ENCODE results near the gene NFATC4. TPM values are rescaled to one million over a fixed set of nuclear protein-coding genes. Genes with fewer than 3 reads are reported as not detected.

The NFATC4 gene
- total RNA-seq, 1 experiment from 2014 or later: 39.3 TPM

DNA sequence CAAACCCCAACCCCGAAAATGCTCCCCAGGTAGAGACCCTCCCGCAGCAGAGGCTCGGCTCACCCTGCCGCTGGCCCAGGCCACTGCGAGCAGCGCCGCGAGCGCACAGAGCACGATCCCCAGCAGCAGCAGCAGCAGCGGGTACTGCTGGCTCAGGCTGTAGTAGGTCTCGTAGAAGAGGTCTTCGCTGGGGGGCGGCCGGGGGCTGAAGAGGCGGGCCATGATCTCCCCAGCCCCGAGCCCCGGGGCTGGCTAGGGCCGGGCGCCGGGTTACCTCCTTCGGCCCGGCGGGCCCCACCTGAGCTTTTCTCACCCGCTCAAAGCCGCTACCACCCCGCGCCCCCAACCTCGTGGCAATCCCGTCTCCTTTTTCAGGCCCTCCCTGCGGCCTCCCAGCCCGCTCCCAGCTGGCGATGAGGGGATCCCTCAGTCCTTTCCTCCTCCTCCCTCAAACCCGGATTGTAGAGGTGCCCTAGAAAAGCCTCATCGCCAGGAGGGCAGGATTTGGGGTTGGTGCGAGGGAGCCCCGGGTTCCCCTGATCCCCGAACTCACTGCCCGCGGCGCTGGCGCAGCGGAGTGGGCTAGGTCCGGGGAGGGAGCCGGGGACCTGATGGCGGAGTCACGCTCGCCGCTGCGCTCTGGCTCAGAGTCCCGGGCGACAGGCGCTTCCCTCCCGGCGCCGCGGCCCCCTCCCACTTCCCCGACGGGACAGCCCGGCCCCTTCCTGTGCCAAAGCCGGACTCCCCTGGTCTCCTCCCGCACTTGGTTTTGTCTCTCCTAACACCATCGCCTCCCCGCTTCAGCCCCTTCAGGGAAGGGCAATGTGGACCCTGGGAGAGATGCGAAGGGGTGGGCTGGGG, 33.3 kb upstream of the NFATC4 start, which contains the start of gene ADCY4:
ADCY4 (minus strand) TSS at position 641 of the 861 bp plus-strand sequence; CDS start at position 222, 419 bp downstream.
- Histone ChIP-seq H3K27ac (no peak within 1 kb of the TSS), H3K36me3 (no peaks in the 10 kb centered on the region), H3K4me1 (peaks cover 2% of the 10 kb centered on the region; the same call in 1 of the 2 replicates), H3K4me3 (peak within 1 kb of the TSS; percentile 5; the same call in 1 of the 2 replicates), H3K27me3 (peaks cover 7% of the 10 kb centered on the region; the same call in 1 of the 2 replicates), H3K9me3 (replicated peaks) (no peaks in the 10 kb centered on the region)
- no peak for DNase-seq

- Histone ChIP-seq H3K27ac (no peak overlapping the region), H3K4me3 (no peak overlapping the region), H3K9me3 (replicated peaks) (no peaks in the 10 kb centered on the region), H3K36me3 (no peaks in the 10 kb centered on the region), H3K27me3 (peaks cover 7% of the 10 kb centered on the region; the same call in 1 of the 2 replicates), H3K4me1 (peaks cover 2% of the 10 kb centered on the region; the same call in 1 of the 2 replicates)
- DNase-seq: no peak
These were observed 32.4 kb upstream of the NFATC4 start for GRCh38 chr14:24335461-24336171.

GRCh38 chr14:24337144-24337823, 30.7 kb upstream of the NFATC4 start:
- no peaks in the 10 kb centered on the region for H3K9me3 ChIP-seq (replicated peaks)
- no peak overlapping the region for H3K27ac ChIP-seq
- peaks cover 10% of the 10 kb centered on the region; the same call in 1 of the 2 replicates for H3K27me3 ChIP-seq
- no peak overlapping the region for H3K4me3 ChIP-seq
- H3K4me1 ChIP-seq: peaks cover 2% of the 10 kb centered on the region; the same call in 1 of the 2 replicates
- DNase-seq: no peak
- no peaks in the 10 kb centered on the region for H3K36me3 ChIP-seq

- H3K4me1 ChIP-seq: peaks cover 2% of the 10 kb centered on the region; the same call in 1 of the 2 replicates
- no peak for DNase-seq
- no peak overlapping the region for H3K27ac ChIP-seq
- H3K36me3 ChIP-seq: no peaks in the 10 kb centered on the region
- peaks cover 10% of the 10 kb centered on the region; the same call in 1 of the 2 replicates for H3K27me3 ChIP-seq
- H3K4me3 ChIP-seq: no peak overlapping the region
- H3K9me3 ChIP-seq (replicated peaks): no peaks in the 10 kb centered on the region
These were observed 30.2 kb upstream of the NFATC4 start for GRCh38 chr14:24337824-24338175.

DNA sequence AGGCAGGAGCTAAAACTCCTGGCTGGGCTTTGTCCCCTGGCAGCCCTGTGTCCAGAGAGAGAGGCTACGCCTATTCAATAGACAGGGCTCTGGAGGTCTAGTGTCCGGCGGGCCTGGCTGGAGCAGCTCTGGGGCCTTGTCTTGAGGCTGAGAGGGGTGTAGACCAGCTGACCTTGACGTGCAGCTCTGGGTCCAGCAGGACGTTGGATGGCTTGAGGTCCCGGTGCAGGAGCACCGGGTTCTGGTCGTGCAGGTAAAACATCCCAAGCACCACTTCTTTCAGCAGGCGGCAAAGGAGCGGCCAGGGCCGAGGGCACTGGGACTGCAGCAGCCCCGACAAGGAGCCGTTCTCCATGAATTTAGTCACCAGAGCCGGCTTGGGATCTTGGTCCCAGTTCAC, 29.1 kb upstream of the NFATC4 start:
- H3K4me3 ChIP-seq: no peak overlapping the region

DNA sequence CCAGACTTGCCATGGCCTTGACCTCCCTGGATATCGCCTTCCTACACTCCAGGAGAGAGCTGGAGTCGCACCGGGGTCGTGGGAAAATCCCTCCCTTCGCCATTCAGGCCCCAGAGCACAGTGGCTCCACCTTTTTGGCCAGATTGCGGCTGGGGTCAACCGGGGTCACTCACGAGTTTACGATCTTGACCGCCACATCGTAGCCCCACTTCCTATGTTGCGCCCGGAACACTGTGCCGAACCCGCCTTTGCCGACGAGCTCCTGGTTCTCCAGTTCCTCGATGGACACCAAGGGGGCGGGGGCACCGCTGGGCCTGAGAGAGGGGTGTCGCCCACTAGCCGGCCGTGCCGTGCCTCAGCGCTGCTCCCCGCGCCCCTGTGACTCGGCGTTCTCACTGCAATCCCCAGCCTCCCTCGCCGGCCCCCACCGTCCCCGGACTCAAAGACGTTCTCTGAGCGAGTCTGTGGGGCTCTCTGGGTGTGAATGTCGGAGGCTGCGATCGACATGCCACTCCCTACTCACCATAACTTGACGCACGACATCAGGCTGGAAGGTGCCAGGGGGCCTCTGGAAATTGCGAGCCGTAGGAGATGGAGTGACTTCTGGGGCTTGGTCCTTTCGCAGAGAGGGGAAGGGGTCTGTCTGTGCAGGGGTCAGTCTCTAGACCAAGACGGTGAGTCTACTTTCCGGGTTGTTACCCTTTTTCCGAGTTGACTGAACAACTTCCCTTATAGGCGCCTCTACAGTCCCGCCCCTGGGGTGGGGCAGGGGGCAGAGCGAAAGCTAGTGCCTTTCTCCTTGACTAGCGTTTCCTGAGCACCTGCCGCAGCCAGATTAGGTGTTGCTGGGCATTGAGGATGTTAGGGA, 28.5 kb upstream of the NFATC4 start, which contains the start of gene RIPK3:
RIPK3 (minus strand) TSS at position 708 of the 868 bp plus-strand sequence; CDS start at position 543, 165 bp downstream.
- Histone ChIP-seq H3K27ac (no peak within 1 kb of the TSS), H3K4me1 (no peaks in the 10 kb centered on the region), H3K9me3 (replicated peaks) (no peaks in the 10 kb centered on the region), H3K36me3 (no peaks in the 10 kb centered on the region), H3K4me3 (no peak within 1 kb of the TSS), H3K27me3 (peaks cover 7% of the 10 kb centered on the region; the same call in 1 of the 2 replicates)
- DNase-seq: no peak

More for the DNA sequence above, 29.1 kb upstream of the NFATC4 start:
- peaks cover 10% of the 10 kb centered on the region; the same call in 1 of the 2 replicates for H3K27me3 ChIP-seq
- DNase-seq: no peak
- H3K4me1 ChIP-seq: peaks cover under 1% of the 10 kb centered on the region; the same call in 1 of the 2 replicates
- no peaks in the 10 kb centered on the region for H3K36me3 ChIP-seq
- no peak overlapping the region for H3K27ac ChIP-seq
- no peaks in the 10 kb centered on the region for H3K9me3 ChIP-seq (replicated peaks)

- H3K27ac ChIP-seq: no peak overlapping the region
- H3K27me3 ChIP-seq: peaks cover 2% of the 10 kb centered on the region; the same call in 1 of the 2 replicates
These were observed 27.4 kb upstream of the NFATC4 start for GRCh38 chr14:24340606-24341005.

GRCh38 chr14:24342889-24343288, 25.1 kb upstream of the NFATC4 start:
- H3K4me3 ChIP-seq: no peak overlapping the region
- no peak overlapping the region for H3K27ac ChIP-seq
- no peaks in the 10 kb centered on the region for H3K36me3 ChIP-seq
- H3K4me1 ChIP-seq: no peaks in the 10 kb centered on the region
- H3K9me3 ChIP-seq (replicated peaks): no peaks in the 10 kb centered on the region
- DNase-seq: no peak
- H3K27me3 ChIP-seq: peaks cover 2% of the 10 kb centered on the region; the same call in 1 of the 2 replicates

More at GRCh38 chr14:24340606-24341005, 27.4 kb upstream of the NFATC4 start:
- Histone ChIP-seq H3K4me3 (no peak overlapping the region), H3K4me1 (no peaks in the 10 kb centered on the region), H3K36me3 (no peaks in the 10 kb centered on the region), H3K9me3 (replicated peaks) (no peaks in the 10 kb centered on the region)
- DNase-seq: no peak

DNA sequence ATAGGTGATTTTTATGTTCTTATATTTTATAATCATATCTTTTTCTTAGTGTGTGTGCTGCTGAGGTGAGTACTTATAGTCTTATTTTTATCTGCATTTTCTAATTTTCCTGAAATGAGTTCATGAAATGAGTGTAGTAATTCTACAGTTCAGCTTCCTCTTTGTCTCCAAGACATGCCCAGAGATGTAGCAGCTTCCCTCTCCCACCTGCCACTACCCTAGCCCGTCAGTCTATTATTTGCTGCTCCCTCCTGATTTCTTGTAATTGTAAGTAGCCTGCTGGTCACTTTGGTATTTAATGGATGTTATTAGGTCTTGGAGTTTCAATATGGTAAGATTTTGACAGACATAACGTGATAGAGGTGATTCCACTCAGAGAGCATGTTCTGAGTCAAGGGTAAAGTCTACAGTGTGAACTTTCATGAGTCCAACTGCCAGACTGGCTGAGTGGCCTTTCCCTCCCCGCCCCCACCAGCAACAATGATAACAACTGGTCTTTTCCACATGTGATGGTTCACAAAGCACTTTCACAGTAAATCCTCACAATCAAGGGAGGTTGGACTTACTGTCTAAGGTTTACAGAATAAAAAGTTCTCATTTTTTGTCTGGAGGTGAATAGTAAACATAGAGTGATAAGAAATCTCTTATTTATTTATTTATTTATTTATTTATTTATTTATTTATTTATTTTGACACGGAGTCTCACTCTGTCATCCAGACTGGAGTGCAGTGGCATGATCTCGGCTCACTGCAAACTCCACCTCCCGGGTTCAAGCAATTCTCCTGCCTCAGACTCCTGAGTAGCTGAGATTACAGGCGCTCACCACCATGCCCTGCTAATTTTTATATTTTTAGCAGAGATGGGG, 24.0 kb upstream of the NFATC4 start:
- H3K36me3 ChIP-seq: no peaks in the 10 kb centered on the region
- no peak for DNase-seq
- peaks cover 10% of the 10 kb centered on the region; the same call in 1 of the 2 replicates for H3K27me3 ChIP-seq
- no peak overlapping the region for H3K4me3 ChIP-seq
- no peak overlapping the region for H3K27ac ChIP-seq
- H3K9me3 ChIP-seq (replicated peaks): no peaks in the 10 kb centered on the region
- no peaks in the 10 kb centered on the region for H3K4me1 ChIP-seq

GRCh38 chr14:24347134-24347533, 20.9 kb upstream of the NFATC4 start:
- no peaks in the 10 kb centered on the region for H3K9me3 ChIP-seq (replicated peaks)
- no peaks in the 10 kb centered on the region for H3K36me3 ChIP-seq
- H3K27me3 ChIP-seq: peaks cover 21% of the 10 kb centered on the region; the same call in 1 of the 2 replicates
- no peak for DNase-seq
- no peaks in the 10 kb centered on the region for H3K4me1 ChIP-seq
- no peak overlapping the region for H3K4me3 ChIP-seq
- no peak overlapping the region for H3K27ac ChIP-seq

GRCh38 chr14:24348186-24348585, 19.8 kb upstream of the NFATC4 start:
- H3K27me3 ChIP-seq: peaks cover 21% of the 10 kb centered on the region; the same call in 1 of the 2 replicates
- H3K27ac ChIP-seq: no peak overlapping the region
- H3K9me3 ChIP-seq (replicated peaks): no peaks in the 10 kb centered on the region
- no peaks in the 10 kb centered on the region for H3K4me1 ChIP-seq
- no peaks in the 10 kb centered on the region for H3K36me3 ChIP-seq
- no peak for DNase-seq
- H3K4me3 ChIP-seq: no peak overlapping the region

DNA sequence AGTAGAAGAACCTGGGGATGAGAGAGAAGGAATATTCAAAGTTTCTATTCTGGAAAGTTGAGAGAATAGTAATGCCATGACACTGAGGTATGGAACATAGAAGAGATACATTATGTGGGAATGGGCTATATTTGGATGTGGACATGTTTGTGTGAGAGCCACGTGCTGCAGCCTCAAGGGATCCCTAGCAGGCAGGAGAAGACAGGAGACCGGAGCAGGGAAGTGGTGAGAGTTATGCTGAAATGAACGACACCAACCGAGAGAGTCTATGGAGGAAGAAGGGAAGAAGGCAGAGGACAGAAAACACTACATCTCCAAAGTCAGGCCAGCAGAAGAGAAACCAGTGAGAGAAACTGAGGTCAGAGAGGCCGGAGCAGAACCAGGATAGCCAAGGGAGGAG, 18.2 kb upstream of the NFATC4 start:
- DNase-seq: no peak
- no peaks in the 10 kb centered on the region for H3K9me3 ChIP-seq (replicated peaks)
- no peak overlapping the region for H3K4me3 ChIP-seq
- H3K27ac ChIP-seq: no peak overlapping the region
- H3K36me3 ChIP-seq: no peaks in the 10 kb centered on the region
- peaks cover 21% of the 10 kb centered on the region; the same call in 1 of the 2 replicates for H3K27me3 ChIP-seq
- no peaks in the 10 kb centered on the region for H3K4me1 ChIP-seq

DNA sequence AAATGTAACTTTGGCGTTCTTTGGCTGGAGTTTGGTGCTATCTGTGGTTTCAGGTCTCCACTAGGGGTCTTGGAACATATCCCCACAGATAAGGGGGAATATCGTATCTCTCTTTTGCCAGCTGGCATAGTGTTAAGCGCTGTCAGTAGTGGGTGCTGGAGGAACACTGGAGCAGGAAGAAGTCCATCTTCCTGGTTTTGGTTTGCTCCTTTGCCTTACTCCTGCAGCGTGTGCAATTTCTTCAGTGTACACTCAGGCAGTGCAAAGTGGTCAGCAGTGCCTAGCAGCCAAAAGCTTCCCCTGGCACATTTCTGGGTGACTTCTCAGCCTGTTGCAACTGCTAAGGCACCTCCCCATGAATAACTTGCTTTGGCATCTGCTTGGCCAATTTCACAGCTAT, 16.5 kb upstream of the NFATC4 start:
- H3K27ac ChIP-seq: no peak overlapping the region
- peaks cover 21% of the 10 kb centered on the region; the same call in 1 of the 2 replicates for H3K27me3 ChIP-seq
- H3K4me3 ChIP-seq: no peak overlapping the region
- DNase-seq: no peak
- no peaks in the 10 kb centered on the region for H3K9me3 ChIP-seq (replicated peaks)
- H3K36me3 ChIP-seq: no peaks in the 10 kb centered on the region
- no peaks in the 10 kb centered on the region for H3K4me1 ChIP-seq
